A549 (cell line): Measurements from ENCODE around the gene DGKE. TPM values are rescaled to one million over a fixed set of nuclear protein-coding genes. Genes with fewer than 3 reads are reported as not detected.

ENCODE experiments used
- ATAC-seq, 2 experiments: fragments of 200-7000 bp in 1 of 2; fragments of >200 bp in 1 of 2; cut with Nextera tagmentation in 1 of 2; cut with Tn5 transposase in 1 of 2; 3 replicates each; pipeline versions ENCODE4 v1.8.0 to v1.9.1; 2018 to 2020; ENCODE audit warnings: mild to moderate bottlenecking in 1 of 2, moderate library complexity in 1 of 2
- CTCF ChIA-PET: fragments of 300-600 bp; sonication (Branson Sonifier 250); formaldehyde crosslinking; extraction: SDS; loops from one replicate; lab custom pipeline; 2021; ENCODE audit warnings: antibody characterized with exemption, inconsistent platforms; lab: Yijun Ruan, JAX
- POLR2A ChIA-PET: fragments of 350-600 bp; formaldehyde crosslinking; extraction: SDS; loops from one replicate; lab custom pipeline; 2021; ENCODE audit warnings: antibody characterized with exemption, inconsistent platforms; lab: Yijun Ruan, JAX
- DNase-seq, 2 experiments: peaks; one replicate each; pipeline versions ENCODE4 v3.0.0 to v3.0.0-alpha.2; 2011 to 2016; ENCODE audit warnings: low read depth in 1 of 2, low spot score in 1 of 2
- FAIRE-seq: peaks from 2 replicates; lab custom pipeline; 2011; peaks lifted over from hg19 to GRCh38; lab: Jason Lieb, UNC
- H3K27ac ChIP-seq, 2 experiments: fragments of >200 bp; sonication (Bioruptor Twin); formaldehyde crosslinking; 3 replicates each; pipeline ENCODE4 v1.5.1; 2016 to 2017
- H3K4me1 ChIP-seq: fragments of >200 bp; sonication (Bioruptor Twin); formaldehyde crosslinking; 3 replicates; pipeline ENCODE4 v1.6.1; 2016
- H3K4me2 ChIP-seq: fragments of >200 bp; sonication (Bioruptor Twin); formaldehyde crosslinking; 3 replicates; pipeline ENCODE4 v1.6.1; 2016
- H3K4me3 ChIP-seq: fragments of >200 bp; sonication (Bioruptor Twin); formaldehyde crosslinking; 3 replicates; pipeline ENCODE4 v1.5.1; 2016
- H3K9me3 ChIP-seq: fragments of >200 bp; sonication (Bioruptor Twin); formaldehyde crosslinking; 3 replicates; pipeline ENCODE4 v1.6.1; 2016
- ATOH8 ChIP-seq: fragments of 250-450 bp; sonication (Bioruptor Pico); IDR thresholded peaks from 2 replicates; pipeline ENCODE4 v1.5.0; 2020; ENCODE audit warnings: low read depth, mild to moderate bottlenecking, moderate library complexity
- CBX8 ChIP-seq: fragments of 200-600 bp; sonication (generic); IDR thresholded peaks from 2 replicates; pipeline ENCODE4 v1.6.1; 2016
- CHD4 ChIP-seq: fragments of 200-600 bp; sonication (generic); IDR thresholded peaks from 2 replicates; pipeline ENCODE4 v1.6.1; 2016; ENCODE audit warnings: antibody characterized with exemption, mild to moderate bottlenecking, borderline replicate concordance
- EHF ChIP-seq: fragments of 250-450 bp; sonication (Bioruptor Pico); IDR thresholded peaks from 2 replicates; pipeline ENCODE4 v1.5.0; 2020; ENCODE audit warnings: mild to moderate bottlenecking
- EHMT2 ChIP-seq: fragments of 200-600 bp; sonication (generic); IDR thresholded peaks from 2 replicates; pipeline ENCODE4 v1.6.1; 2016; ENCODE audit warnings: antibody characterized with exemption, low read depth, mild to moderate bottlenecking, moderate library complexity
- FOSB ChIP-seq: fragments of 250-450 bp; sonication (Bioruptor Pico); IDR thresholded peaks from 2 replicates; pipeline ENCODE4 v1.5.0; 2020; ENCODE audit warnings: mild to moderate bottlenecking, moderate library complexity
- GATA3 ChIP-seq: IDR thresholded peaks from 2 replicates; pipeline ENCODE4 v1.6.1; 2012; ENCODE audit warnings: borderline replicate concordance
- HOXA7 ChIP-seq: fragments of 250-450 bp; sonication (Bioruptor Pico); IDR thresholded peaks from 2 replicates; pipeline ENCODE4 v1.5.0; 2020; ENCODE audit warnings: mild to moderate bottlenecking, moderate library complexity
- HOXB5 ChIP-seq: fragments of 250-450 bp; sonication (Bioruptor Pico); IDR thresholded peaks from 2 replicates; pipeline ENCODE4 v1.5.0; 2020; ENCODE audit warnings: mild to moderate bottlenecking, moderate library complexity
- JUNB ChIP-seq: fragments of >200 bp; sonication (Bioruptor Twin); formaldehyde crosslinking; IDR thresholded peaks from 2 replicates; pipeline ENCODE4 v1.6.1; 2016
- KDM5A ChIP-seq: fragments of 200-600 bp; sonication (generic); IDR thresholded peaks from 2 replicates; pipeline ENCODE4 v1.6.1; 2016; ENCODE audit warnings: antibody characterized with exemption, mild to moderate bottlenecking
- MAFK ChIP-seq: fragments of 450-650 bp; IDR thresholded peaks from 2 replicates; pipeline ENCODE4 v1.6.1; 2014; ENCODE audit not compliant: partially characterized antibody
- MAZ ChIP-seq: fragments of 150-350 bp; IDR thresholded peaks from 2 replicates; pipeline ENCODE4 v1.6.1; 2014; ENCODE audit warnings: antibody characterized with exemption, low read depth, low read length, borderline replicate concordance
- NPAS2 ChIP-seq: fragments of 250-450 bp; sonication (Bioruptor Pico); IDR thresholded peaks from 2 replicates; pipeline ENCODE4 v1.8.0; 2022; ENCODE audit warnings: mild to moderate bottlenecking, moderate library complexity, borderline replicate concordance
- NR3C1 ChIP-seq: fragments of >200 bp; sonication (Bioruptor Twin); formaldehyde crosslinking; IDR thresholded peaks from 3 replicates; pipeline ENCODE4 v1.6.1; 2017
- PBX3 ChIP-seq: IDR thresholded peaks from 2 replicates; pipeline ENCODE4 v1.6.1; 2012
- POLR2A ChIP-seq: IDR thresholded peaks from 2 replicates; pipeline ENCODE4 v1.6.1; 2012; ENCODE audit warnings: mild to moderate bottlenecking, low read length
- RARB ChIP-seq: fragments of 250-450 bp; sonication (Bioruptor Pico); IDR thresholded peaks from 2 replicates; pipeline ENCODE4 v1.8.0; 2021; ENCODE audit warnings: mild to moderate bottlenecking, moderate library complexity
- SMC3 ChIP-seq: fragments of >200 bp; sonication (Bioruptor Twin); formaldehyde crosslinking; IDR thresholded peaks from 3 replicates; pipeline ENCODE4 v1.6.1; 2018; ENCODE audit warnings: inconsistent platforms
- SREBF2 ChIP-seq: fragments of 450-650 bp; IDR thresholded peaks from 2 replicates; pipeline ENCODE4 v1.6.1; 2014; ENCODE audit warnings: mild to moderate bottlenecking, moderate library complexity
- TFCP2L1 ChIP-seq: fragments of 250-450 bp; sonication (Bioruptor Pico); IDR thresholded peaks from 2 replicates; pipeline ENCODE4 v1.5.0; 2021; ENCODE audit warnings: mild to moderate bottlenecking
- ZC3H11A ChIP-seq: fragments of 450-650 bp; IDR thresholded peaks from 2 replicates; pipeline ENCODE4 v1.6.1; 2014; ENCODE audit warnings: antibody characterized with exemption, mild to moderate bottlenecking
- WGBS: methylation state at CpG from one replicate; pipeline ENCODE4 v1.1.6; 2017; ENCODE audit errors: missing lambda C conversion rate; 5-methylcytosine and 5-hydroxymethylcytosine counted together
- polyA plus RNA-seq, 4 experiments: library from polyadenylated mRNA; depleted of rRNA in 3 of 4; stranded (reverse); fragments of >200 nt; fragmentation: RNase III in 1 of 4; extraction: RNeasy Plus Mini Kit Qiagen cat#74134 plus additional on column Dnase treatment in 1 of 4; gene quantifications; 2 replicates in 3 of 4; 3 replicates in 1 of 4; pipeline ENCODE4 v1.2.3, GENCODE V29; 2011 to 2017
- TF ChIP-seq, protein P1 (sequence below): fragments of 450-650 bp; IDR thresholded peaks from 2 replicates; pipeline ENCODE4 v1.6.1; 2014; ENCODE audit warnings: antibody characterized with exemption
- TF ChIP-seq, protein P2 (sequence below): fragments of 250-450 bp; sonication (Bioruptor Pico); IDR thresholded peaks from 2 replicates; pipeline ENCODE4 v1.5.0; 2021; ENCODE audit warnings: mild to moderate bottlenecking, moderate library complexity, borderline replicate concordance

The DGKE gene
- polyA plus RNA-seq, 2 of the 4 experiments (the other 2 are of a cell fraction): 3.4 to 4.6 TPM

DNA sequence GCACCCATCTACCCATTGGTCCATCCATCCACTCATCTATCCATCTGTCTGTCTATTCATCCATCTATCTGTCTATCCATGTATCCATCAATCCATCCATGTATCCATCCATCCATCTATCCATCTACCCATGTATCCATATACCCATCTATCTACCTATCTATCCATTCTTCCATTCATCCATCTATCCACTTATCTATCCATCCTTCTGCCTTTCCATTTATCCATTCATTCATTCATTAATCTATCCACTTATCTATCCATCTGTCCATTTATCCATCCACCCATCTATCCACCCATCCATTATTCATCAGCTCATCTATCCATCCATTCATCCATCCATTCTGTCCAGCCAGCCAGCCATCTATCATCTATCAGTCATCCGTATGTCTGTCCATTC is 58.4 kb downstream of the DGKE start:
- H3K4me3 ChIP-seq: no peak overlapping the region
- TF ChIP-seq NPAS2 (CRISPR knock-in tag): no peak
- no peak for TF ChIP-seq EHF (CRISPR knock-in tag)
- TF ChIP-seq GATA3: no peak
- TF ChIP-seq, protein P1, sequence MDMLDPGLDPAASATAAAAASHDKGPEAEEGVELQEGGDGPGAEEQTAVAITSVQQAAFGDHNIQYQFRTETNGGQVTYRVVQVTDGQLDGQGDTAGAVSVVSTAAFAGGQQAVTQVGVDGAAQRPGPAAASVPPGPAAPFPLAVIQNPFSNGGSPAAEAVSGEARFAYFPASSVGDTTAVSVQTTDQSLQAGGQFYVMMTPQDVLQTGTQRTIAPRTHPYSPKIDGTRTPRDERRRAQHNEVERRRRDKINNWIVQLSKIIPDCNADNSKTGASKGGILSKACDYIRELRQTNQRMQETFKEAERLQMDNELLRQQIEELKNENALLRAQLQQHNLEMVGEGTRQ: no peak
- TF ChIP-seq, all 56 proteins: peak for 0
- 97% methylated on average over 1 of the region's 1 CpG for WGBS
- FAIRE-seq (no peak), ATAC-seq (no peak), DNase-seq (no peak)
- POLR2A ChIA-PET: no interaction called here
- no peak overlapping the region for H3K4me2 ChIP-seq
- CTCF ChIA-PET: interaction anchor here (2.7 to 3.2 kb wide), 2 partner anchors 12 to 17 kb away, joined by 10 to 12 read pairs; no protein-coding TSS in a partner anchor
- peaks cover 16% of the 10 kb centered on the region for H3K9me3 ChIP-seq
- H3K27ac ChIP-seq: no peak overlapping the region
- peaks cover 12% of the 10 kb centered on the region for H3K4me1 ChIP-seq

DNA sequence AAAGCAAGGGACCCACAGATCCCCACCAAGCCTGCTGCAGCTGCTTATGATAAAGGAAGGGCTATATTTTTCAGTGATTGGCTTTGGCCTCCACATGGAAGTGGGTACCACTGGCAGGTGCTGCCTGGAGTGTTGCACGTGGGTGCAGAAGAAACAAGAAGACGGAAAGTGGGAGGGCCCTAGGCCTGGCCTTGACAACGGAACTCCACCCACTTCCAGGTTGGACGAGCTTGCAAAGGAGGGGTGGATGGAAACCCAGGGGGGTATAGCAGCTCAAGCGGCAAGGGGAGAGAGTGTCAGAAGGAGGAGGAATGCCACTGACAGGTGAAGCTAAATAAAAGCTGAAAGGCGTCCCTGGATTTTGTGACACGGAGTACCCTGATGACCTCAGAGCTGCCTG is 59.6 kb downstream of the DGKE start:
- Histone ChIP-seq H3K9me3 (peaks cover 4% of the 10 kb centered on the region), H3K4me3 (no peak overlapping the region), H3K4me1 (peaks cover 20% of the 10 kb centered on the region), H3K27ac (no peak overlapping the region), H3K4me2 (no peak overlapping the region)
- DNase-seq (no peak), FAIRE-seq (no peak), ATAC-seq (no peak)
- TF ChIP-seq CBX8: no peak
- TF ChIP-seq KDM5A: no peak
- POLR2A ChIA-PET: interaction anchor here (1.9 kb wide), 1 partner anchor 20 kb away, joined by 16 read pairs; the partner anchor contains the start of gene TRIM25
- 89% methylated on average over 7 of the region's 7 CpGs for WGBS
- CTCF ChIA-PET: interaction anchor here (0.7 to 3.2 kb wide), 10 partner anchors 10 to 134 kb away, joined by 3 to 12 read pairs (median 5); no protein-coding TSS in a partner anchor

DNA sequence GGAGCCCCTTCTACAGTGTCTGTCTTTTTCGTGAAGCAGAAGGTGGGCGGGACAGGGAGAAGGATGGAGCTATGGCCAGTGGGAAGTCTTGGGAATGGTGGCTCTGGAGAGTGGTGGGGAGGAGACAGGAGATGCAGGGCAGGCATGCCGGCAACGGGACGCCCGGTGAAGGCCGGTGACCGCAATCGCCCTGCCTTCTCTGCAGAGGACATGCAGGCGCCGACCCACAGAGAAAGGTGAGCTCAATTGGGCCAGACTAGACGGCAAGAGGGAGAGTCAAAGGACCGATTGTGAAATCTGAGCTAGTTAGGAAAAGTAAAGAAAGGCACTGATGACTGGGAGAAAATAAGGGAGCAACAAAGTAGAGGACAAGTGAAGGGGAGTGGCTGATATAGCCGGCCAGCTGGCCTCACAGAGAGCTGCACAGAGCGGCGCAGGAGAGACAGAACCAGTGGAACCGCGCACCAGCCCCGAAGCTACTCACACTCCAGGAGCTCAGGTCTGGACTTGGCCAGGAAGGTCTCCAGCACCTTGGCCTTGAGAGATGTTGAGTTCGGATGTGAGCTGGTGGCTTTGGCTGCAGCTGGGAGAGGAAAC is 61.0 kb downstream of the DGKE start:
- no peak overlapping the region for H3K27ac ChIP-seq
- 93% methylated on average over 20 of the region's 20 CpGs for WGBS
- POLR2A ChIA-PET: interaction anchor here (1.9 kb wide), 1 partner anchor 19 kb away, joined by 16 read pairs; the partner anchor contains the start of gene TRIM25
- H3K4me2 ChIP-seq: no peak overlapping the region
- FAIRE-seq: no peak
- ATAC-seq: no peak
- peaks cover 20% of the 10 kb centered on the region for H3K4me1 ChIP-seq
- no peak overlapping the region for H3K4me3 ChIP-seq
- no peak for DNase-seq
- TF ChIP-seq RARB (no peak), EHMT2 (no peak), ZC3H11A (no peak), HOXA7 (CRISPR knock-in tag) (no peak), SREBF2 (no peak), HOXB5 (CRISPR knock-in tag) (no peak), NR3C1 (no peak), TFCP2L1 (no peak), MAFK (no peak), MAZ (no peak), JUNB (no peak), POLR2A (no peak), ATOH8 (CRISPR knock-in tag) (no peak), PBX3 (no peak), CHD4 (no peak), NPAS2 (CRISPR knock-in tag) (no peak), FOSB (no peak), SMC3 (no peak)
- TF ChIP-seq, protein P2, sequence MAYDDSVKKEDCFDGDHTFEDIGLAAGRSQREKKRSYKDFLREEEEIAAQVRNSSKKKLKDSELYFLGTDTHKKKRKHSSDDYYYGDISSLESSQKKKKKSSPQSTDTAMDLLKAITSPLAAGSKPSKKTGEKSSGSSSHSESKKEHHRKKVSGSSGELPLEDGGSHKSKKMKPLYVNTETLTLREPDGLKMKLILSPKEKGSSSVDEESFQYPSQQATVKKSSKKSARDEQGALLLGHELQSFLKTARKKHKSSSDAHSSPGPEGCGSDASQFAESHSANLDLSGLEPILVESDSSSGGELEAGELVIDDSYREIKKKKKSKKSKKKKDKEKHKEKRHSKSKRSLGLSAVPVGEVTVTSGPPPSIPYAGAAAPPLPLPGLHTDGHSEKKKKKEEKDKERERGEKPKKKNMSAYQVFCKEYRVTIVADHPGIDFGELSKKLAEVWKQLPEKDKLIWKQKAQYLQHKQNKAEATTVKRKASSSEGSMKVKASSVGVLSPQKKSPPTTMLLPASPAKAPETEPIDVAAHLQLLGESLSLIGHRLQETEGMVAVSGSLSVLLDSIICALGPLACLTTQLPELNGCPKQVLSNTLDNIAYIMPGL: no peak
- TF ChIP-seq, protein P1: no peak
- CTCF ChIA-PET: interaction anchor here (0.7 to 3.2 kb wide), 6 partner anchors 10 to 115 kb away, joined by 3 to 12 read pairs (median 5); no protein-coding TSS in a partner anchor
- H3K9me3 ChIP-seq: no peaks in the 10 kb centered on the region
